HepG2 (cell line): ENCODE data around the gene OGFOD3. TPM values are rescaled to one million over a fixed set of nuclear protein-coding genes. Genes with fewer than 3 reads are reported as not detected.

Source experiments
- ATAC-seq: fragments of 200-7000 bp; cut with Tn5 transposase; 3 replicates; pipeline ENCODE4 v1.9.1; 2020; ENCODE audit warnings: mild to moderate bottlenecking, moderate library complexity
- BruUV-seq: library from RNA; stranded (reverse); fragments of 400-500 nt; replicated peaks from 2 replicates; lab custom pipeline; 2021; lab: Mats Ljungman, UMichigan
- CTCF ChIA-PET: fragments of 300-600 bp; formaldehyde crosslinking; extraction: SDS; loops from one replicate; lab custom pipeline; 2021; ENCODE audit warnings: low total read pairs, inconsistent platforms, low intra/inter-chr PET ratio; lab: Yijun Ruan, JAX
- POLR2A ChIA-PET: fragments of 350-600 bp; sonication (Branson Sonifier 250); formaldehyde crosslinking; loops from one replicate; lab custom pipeline; 2020; ENCODE audit warnings: antibody characterized with exemption, inconsistent platforms; lab: Yijun Ruan, JAX
- DNase-seq: peaks from one replicate; pipeline ENCODE4 v3.0.0-alpha.2; 2015; ENCODE audit warnings: low spot score
- FAIRE-seq: peaks from 3 replicates; lab custom pipeline; 2011; peaks lifted over from hg19 to GRCh38; lab: Jason Lieb, UNC
- H2AFZ ChIP-seq: one replicate; pipeline ENCODE4 v1.6.1; 2011; ENCODE audit warnings: low read length, inconsistent platforms
- H3K27ac ChIP-seq: fragments of 300-600 bp; 3 replicates; pipeline ENCODE4 v1.8.0; 2011; ENCODE audit warnings: mixed run types, mild to moderate bottlenecking, mixed read lengths, low read length, inconsistent platforms; ENCODE audit not compliant: insufficient read depth; ENCODE audit errors: extremely low read length
- H3K27me3 ChIP-seq, 2 experiments: fragments of 200-600 bp in 1 of 2; 2 replicates in 1 of 2; 3 replicates in 1 of 2; pipeline versions ENCODE4 v1.6.0 to v1.8.0; 2011; ENCODE audit warnings: low read length in 2 of 2, mild to moderate bottlenecking in 2 of 2, moderate library complexity in 2 of 2, inconsistent platforms in 1 of 2; ENCODE audit not compliant: insufficient read depth in 2 of 2, control insufficient read depth in 1 of 2
- H3K36me3 ChIP-seq, 2 experiments: fragments of 200-600 bp in 1 of 2; replicated peaks in 1 of 2; 2 replicates in 1 of 2; 3 replicates in 1 of 2; pipeline versions ENCODE4 v1.5.1 to v1.8.0; 2011; ENCODE audit warnings: low read length in 2 of 2, inconsistent platforms in 1 of 2; ENCODE audit not compliant: insufficient read depth in 2 of 2, control insufficient read depth in 1 of 2
- H3K4me1 ChIP-seq: 2 replicates; pipeline ENCODE4 v1.5.1; 2012; ENCODE audit warnings: low read length, inconsistent platforms; ENCODE audit not compliant: insufficient read depth
- H3K4me2 ChIP-seq: 2 replicates; pipeline ENCODE4 v1.6.0; 2011; ENCODE audit warnings: low read depth, low read length, inconsistent platforms
- H3K4me3 ChIP-seq, 3 experiments: fragments of 200-600 bp in 1 of 3; sonication (generic), shearing (Covaris generic) in 1 of 3; replicated peaks in 1 of 3; 2 replicates each; pipeline ENCODE4 v1.5.1; 2011 to 2016; ENCODE audit warnings: low read length in 3 of 3, inconsistent platforms in 2 of 3, low read depth in 2 of 3, mild to moderate bottlenecking in 2 of 3, control low read depth in 1 of 3, mixed read lengths in 1 of 3; ENCODE audit not compliant: insufficient read depth in 1 of 3
- H3K79me2 ChIP-seq: one replicate; pipeline ENCODE4 v1.6.1; 2011; ENCODE audit warnings: low read length, inconsistent platforms; ENCODE audit not compliant: insufficient read depth
- H3K9ac ChIP-seq: 2 replicates; pipeline ENCODE4 v1.6.0; 2011; ENCODE audit warnings: mild to moderate bottlenecking, low read depth, low read length, inconsistent platforms; ENCODE audit not compliant: insufficient read depth
- H3K9me3 ChIP-seq: 2 replicates; pipeline ENCODE4 v1.5.1; 2012; ENCODE audit warnings: mild to moderate bottlenecking, low read length
- H4K20me1 ChIP-seq: 2 replicates; pipeline ENCODE4 v1.6.0; 2011; ENCODE audit warnings: inconsistent platforms, mild to moderate bottlenecking, low read length, moderate library complexity; ENCODE audit not compliant: insufficient read depth
- HNRNPLL ChIP-seq: fragments of 200-400 bp; formaldehyde crosslinking; IDR thresholded peaks from 2 replicates; pipeline ENCODE4 v1.6.1; 2017; ENCODE audit warnings: mild to moderate bottlenecking, low read depth, low read length; ENCODE audit not compliant: poor library complexity, severe bottlenecking
- TMF1 ChIP-seq: sonication (generic); formaldehyde crosslinking; IDR thresholded peaks from 2 replicates; pipeline ENCODE4 v1.8.1; 2022; ENCODE audit warnings: low read depth, missing genetic modification reagents
- ZNF451 ChIP-seq: sonication (generic); formaldehyde crosslinking; IDR thresholded peaks from 2 replicates; pipeline ENCODE4 v1.5.0; 2020; ENCODE audit warnings: mild to moderate bottlenecking, missing genetic modification reagents
- ZNF7 ChIP-seq: IDR thresholded peaks from 2 replicates; pipeline ENCODE4 v1.6.1; 2016; ENCODE audit warnings: missing biosample characterization, missing genetic modification reagents
- WGBS: methylation state at CpG from one replicate; pipeline ENCODE4 v1.1.6; 2017; ENCODE audit warnings: low lambda C conversion rate; 5-methylcytosine and 5-hydroxymethylcytosine counted together
- in situ Hi-C: cut with HindIII; loops from 2 replicates; pipeline ENCODE4 v1.10.0; 2017; ENCODE audit warnings: low pct_unique_long_range_greater_than_20kb; ENCODE audit not compliant: extremely low pct_ligation_motif_present
- intact Hi-C: fragments of 100-400 bp; cut with micrococcal nuclease; formaldehyde crosslinking; loops from one replicate; pipeline ENCODE4 v1.10.0; 2022; ENCODE audit not compliant: unreplicated experiment
- polyA plus RNA-seq, 8 experiments: library from polyadenylated mRNA; depleted of rRNA in 3 of 8; stranded (reverse) in 7 of 8; unstranded in 1 of 8; fragments of >200 nt; fragmentation: Illumina TruSeq in 4 of 8; extraction: Trizol in 4 of 8; gene quantifications; 2 replicates each; pipeline versions ENCODE4 v1.2.1 to v1.2.3, GENCODE V29; 2011 to 2016; ENCODE audit warnings: low read depth in 4 of 8, missing spikeins in 1 of 8, mixed read lengths in 1 of 8; ENCODE audit not compliant: insufficient read depth in 1 of 8
- total RNA-seq, 5 experiments: library from RNA; depleted of rRNA; stranded (reverse); fragments of >200 nt; fragmentation: Illumina TruSeq; extraction: Trizol; gene quantifications; 2 replicates each; pipeline ENCODE4 v1.2.3, GENCODE V29; 2016; ENCODE audit warnings: low read depth in 1 of 5
- TF ChIP-seq, protein P1 (sequence below): sonication (generic); formaldehyde crosslinking; IDR thresholded peaks from 2 replicates; pipeline ENCODE4 v1.9.0; 2021; ENCODE audit warnings: missing genetic modification reagents, borderline replicate concordance
- TF ChIP-seq, protein P2 (sequence below): sonication (generic); formaldehyde crosslinking; IDR thresholded peaks from 2 replicates; pipeline ENCODE4 v1.4.0; 2020; ENCODE audit warnings: missing genetic modification reagents, mild to moderate bottlenecking, borderline replicate concordance
- TF ChIP-seq, protein P3 (sequence below): IDR thresholded peaks from 2 replicates; pipeline ENCODE4 v1.4.0; 2020; ENCODE audit warnings: mild to moderate bottlenecking, missing genetic modification reagents
- TF ChIP-seq, protein P4 (sequence below), 2 experiments: fragments of 450-650 bp in 1 of 2; sonication (generic) in 1 of 2; formaldehyde crosslinking; IDR thresholded peaks; 2 replicates each; pipeline versions ENCODE4 v1.5.0 to v1.8.0; 2020 to 2022; ENCODE audit warnings: mild to moderate bottlenecking in 1 of 2, missing genetic modification reagents in 1 of 2
- TF ChIP-seq, protein P5 (sequence below): sonication (generic); formaldehyde crosslinking; IDR thresholded peaks from 2 replicates; pipeline ENCODE4 v1.4.0; 2020; ENCODE audit warnings: mild to moderate bottlenecking, missing genetic modification reagents

The OGFOD3 gene
- total and polyA plus RNA-seq, 2 of the 13 experiments (the other 11 are each of a cell fraction or from before 2014, with no cell fraction given): 40.0 to 42.1 TPM

DNA sequence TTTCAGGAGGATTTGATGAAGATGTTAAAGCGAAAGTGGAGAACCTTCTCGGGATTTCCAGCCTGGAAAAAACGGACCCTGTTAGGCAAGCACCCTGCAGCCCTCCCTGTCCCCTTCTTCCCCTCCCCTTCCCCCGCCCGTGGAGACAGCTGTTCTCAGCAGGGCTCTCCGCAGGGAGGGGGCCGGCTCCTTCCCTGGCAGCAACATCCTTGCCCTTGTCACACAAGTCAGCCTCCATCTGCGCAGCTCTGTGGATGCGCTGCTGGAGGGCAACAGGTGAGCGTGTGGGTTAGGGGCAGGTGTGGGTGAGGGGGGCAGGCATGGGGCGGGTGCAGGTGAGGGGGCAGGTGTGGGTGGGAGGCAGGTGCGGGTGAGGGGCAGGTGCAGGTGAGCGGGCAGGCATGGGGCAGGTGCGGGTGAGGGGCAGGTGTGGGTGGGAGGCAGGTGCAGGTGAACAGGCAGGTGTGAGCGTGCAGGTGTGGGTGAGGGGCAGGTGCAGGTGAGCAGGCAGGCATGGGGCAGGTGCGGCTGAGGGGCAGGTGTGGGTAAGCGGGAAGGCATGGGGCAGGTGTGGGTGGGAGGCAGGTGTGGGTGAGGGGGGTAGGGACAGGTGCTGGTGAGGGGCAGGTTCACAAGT lies 22.7 kb upstream of the OGFOD3 start:
- FAIRE-seq: no peak
- 87% methylated on average over 17 of the region's 17 CpGs for WGBS
- in situ Hi-C loops: no loop called here
- TF ChIP-seq, protein P1, sequence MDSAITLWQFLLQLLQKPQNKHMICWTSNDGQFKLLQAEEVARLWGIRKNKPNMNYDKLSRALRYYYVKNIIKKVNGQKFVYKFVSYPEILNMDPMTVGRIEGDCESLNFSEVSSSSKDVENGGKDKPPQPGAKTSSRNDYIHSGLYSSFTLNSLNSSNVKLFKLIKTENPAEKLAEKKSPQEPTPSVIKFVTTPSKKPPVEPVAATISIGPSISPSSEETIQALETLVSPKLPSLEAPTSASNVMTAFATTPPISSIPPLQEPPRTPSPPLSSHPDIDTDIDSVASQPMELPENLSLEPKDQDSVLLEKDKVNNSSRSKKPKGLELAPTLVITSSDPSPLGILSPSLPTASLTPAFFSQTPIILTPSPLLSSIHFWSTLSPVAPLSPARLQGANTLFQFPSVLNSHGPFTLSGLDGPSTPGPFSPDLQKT (CRISPR knock-in tag): no peak
- TF ChIP-seq, protein P2, sequence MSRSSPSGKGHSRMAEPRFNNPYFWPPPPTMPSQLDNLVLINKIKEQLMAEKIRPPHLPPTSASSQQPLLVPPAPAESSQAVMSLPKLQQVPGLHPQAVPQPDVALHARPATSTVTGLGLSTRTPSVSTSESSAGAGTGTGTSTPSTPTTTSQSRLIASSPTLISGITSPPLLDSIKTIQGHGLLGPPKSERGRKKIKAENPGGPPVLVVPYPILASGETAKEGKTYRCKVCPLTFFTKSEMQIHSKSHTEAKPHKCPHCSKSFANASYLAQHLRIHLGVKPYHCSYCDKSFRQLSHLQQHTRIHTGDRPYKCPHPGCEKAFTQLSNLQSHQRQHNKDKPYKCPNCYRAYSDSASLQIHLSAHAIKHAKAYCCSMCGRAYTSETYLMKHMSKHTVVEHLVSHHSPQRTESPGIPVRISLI: no peak
- TF ChIP-seq, protein P3, sequence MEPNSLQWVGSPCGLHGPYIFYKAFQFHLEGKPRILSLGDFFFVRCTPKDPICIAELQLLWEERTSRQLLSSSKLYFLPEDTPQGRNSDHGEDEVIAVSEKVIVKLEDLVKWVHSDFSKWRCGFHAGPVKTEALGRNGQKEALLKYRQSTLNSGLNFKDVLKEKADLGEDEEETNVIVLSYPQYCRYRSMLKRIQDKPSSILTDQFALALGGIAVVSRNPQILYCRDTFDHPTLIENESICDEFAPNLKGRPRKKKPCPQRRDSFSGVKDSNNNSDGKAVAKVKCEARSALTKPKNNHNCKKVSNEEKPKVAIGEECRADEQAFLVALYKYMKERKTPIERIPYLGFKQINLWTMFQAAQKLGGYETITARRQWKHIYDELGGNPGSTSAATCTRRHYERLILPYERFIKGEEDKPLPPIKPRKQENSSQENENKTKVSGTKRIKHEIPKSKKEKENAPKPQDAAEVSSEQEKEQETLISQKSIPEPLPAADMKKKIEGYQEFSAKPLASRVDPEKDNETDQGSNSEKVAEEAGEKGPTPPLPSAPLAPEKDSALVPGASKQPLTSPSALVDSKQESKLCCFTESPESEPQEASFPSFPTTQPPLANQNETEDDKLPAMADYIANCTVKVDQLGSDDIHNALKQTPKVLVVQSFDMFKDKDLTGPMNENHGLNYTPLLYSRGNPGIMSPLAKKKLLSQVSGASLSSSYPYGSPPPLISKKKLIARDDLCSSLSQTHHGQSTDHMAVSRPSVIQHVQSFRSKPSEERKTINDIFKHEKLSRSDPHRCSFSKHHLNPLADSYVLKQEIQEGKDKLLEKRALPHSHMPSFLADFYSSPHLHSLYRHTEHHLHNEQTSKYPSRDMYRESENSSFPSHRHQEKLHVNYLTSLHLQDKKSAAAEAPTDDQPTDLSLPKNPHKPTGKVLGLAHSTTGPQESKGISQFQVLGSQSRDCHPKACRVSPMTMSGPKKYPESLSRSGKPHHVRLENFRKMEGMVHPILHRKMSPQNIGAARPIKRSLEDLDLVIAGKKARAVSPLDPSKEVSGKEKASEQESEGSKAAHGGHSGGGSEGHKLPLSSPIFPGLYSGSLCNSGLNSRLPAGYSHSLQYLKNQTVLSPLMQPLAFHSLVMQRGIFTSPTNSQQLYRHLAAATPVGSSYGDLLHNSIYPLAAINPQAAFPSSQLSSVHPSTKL (CRISPR knock-in tag): no peak
- TF ChIP-seq, protein P4, sequence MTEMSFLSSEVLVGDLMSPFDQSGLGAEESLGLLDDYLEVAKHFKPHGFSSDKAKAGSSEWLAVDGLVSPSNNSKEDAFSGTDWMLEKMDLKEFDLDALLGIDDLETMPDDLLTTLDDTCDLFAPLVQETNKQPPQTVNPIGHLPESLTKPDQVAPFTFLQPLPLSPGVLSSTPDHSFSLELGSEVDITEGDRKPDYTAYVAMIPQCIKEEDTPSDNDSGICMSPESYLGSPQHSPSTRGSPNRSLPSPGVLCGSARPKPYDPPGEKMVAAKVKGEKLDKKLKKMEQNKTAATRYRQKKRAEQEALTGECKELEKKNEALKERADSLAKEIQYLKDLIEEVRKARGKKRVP (CRISPR knock-in tag; IDR thresholded peaks at IDR 0.05): no peak
- TF ChIP-seq ZNF451 (CRISPR knock-in tag) (no peak), HNRNPLL (peak; percentile 80), ZNF7 (CRISPR knock-in tag) (no peak), TMF1 (CRISPR knock-in tag) (no peak)
- TF ChIP-seq, protein P5, sequence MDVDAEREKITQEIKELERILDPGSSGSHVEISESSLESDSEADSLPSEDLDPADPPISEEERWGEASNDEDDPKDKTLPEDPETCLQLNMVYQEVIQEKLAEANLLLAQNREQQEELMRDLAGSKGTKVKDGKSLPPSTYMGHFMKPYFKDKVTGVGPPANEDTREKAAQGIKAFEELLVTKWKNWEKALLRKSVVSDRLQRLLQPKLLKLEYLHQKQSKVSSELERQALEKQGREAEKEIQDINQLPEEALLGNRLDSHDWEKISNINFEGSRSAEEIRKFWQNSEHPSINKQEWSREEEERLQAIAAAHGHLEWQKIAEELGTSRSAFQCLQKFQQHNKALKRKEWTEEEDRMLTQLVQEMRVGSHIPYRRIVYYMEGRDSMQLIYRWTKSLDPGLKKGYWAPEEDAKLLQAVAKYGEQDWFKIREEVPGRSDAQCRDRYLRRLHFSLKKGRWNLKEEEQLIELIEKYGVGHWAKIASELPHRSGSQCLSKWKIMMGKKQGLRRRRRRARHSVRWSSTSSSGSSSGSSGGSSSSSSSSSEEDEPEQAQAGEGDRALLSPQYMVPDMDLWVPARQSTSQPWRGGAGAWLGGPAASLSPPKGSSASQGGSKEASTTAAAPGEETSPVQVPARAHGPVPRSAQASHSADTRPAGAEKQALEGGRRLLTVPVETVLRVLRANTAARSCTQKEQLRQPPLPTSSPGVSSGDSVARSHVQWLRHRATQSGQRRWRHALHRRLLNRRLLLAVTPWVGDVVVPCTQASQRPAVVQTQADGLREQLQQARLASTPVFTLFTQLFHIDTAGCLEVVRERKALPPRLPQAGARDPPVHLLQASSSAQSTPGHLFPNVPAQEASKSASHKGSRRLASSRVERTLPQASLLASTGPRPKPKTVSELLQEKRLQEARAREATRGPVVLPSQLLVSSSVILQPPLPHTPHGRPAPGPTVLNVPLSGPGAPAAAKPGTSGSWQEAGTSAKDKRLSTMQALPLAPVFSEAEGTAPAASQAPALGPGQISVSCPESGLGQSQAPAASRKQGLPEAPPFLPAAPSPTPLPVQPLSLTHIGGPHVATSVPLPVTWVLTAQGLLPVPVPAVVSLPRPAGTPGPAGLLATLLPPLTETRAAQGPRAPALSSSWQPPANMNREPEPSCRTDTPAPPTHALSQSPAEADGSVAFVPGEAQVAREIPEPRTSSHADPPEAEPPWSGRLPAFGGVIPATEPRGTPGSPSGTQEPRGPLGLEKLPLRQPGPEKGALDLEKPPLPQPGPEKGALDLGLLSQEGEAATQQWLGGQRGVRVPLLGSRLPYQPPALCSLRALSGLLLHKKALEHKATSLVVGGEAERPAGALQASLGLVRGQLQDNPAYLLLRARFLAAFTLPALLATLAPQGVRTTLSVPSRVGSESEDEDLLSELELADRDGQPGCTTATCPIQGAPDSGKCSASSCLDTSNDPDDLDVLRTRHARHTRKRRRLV (CRISPR knock-in tag): no peak

More for the DNA sequence above, 22.7 kb upstream of the OGFOD3 start:
- H3K4me2 ChIP-seq: no peak overlapping the region
- H3K9ac ChIP-seq: no peak overlapping the region
- H3K9me3 ChIP-seq: no peaks in the 10 kb centered on the region
- DNase-seq (no peak), ATAC-seq (no peak)
- no peaks in the 10 kb centered on the region for H4K20me1 ChIP-seq
- H2AFZ ChIP-seq: no peak overlapping the region
- H3K79me2 ChIP-seq: no peaks in the 10 kb centered on the region
- intact Hi-C loops: no loop called here
- no peak overlapping the region for H3K4me3 ChIP-seq
- no peaks in the 10 kb centered on the region for H3K27me3 ChIP-seq
- H3K36me3 ChIP-seq: peaks cover 9 to 15% of the 10 kb centered on the region in 2 experiments
- BruUV-seq: no TSS peak
- no peaks in the 10 kb centered on the region for H3K4me1 ChIP-seq
- ChIA-PET POLR2A (no interaction called here), CTCF (no interaction called here)
- H3K27ac ChIP-seq: no peak overlapping the region
